Measurements from ENCODE around the gene ARHGAP31.
"Not testable (repeated sequence)": the region's sequence is repeated elsewhere in the genome, so short reads cannot be mapped to it uniquely, and the experiment has no call there.

Gene ARHGAP31

DNA sequence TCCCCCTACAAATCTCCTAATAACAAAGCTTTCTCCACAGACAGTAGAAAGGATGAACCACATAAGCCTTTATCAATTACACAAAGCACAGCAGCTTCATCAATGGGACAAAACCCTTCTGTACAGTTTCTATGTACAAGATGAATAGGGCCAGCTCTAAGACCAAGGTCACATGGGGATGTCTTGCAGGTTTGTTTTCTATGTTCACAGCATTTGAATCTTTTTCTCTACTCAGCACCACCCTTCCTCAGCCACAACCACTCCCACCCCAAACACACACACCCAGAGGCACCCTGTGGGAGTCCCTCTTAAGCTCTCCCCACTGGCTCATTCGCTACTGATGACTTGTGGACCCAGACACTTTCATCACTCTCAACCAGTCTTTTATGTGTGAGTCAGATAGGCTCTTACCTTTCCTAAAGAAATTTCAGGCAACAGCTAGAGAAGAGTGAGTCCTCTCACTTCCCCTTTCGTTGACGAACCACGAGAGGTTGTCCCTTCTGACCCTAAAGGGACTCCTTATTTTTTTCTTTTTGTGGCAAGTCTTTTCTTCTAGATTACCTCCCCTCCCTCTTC lies 57.9 kb downstream of the ARHGAP31 start:
- peak; percentile 7 for DNase-seq

DNA sequence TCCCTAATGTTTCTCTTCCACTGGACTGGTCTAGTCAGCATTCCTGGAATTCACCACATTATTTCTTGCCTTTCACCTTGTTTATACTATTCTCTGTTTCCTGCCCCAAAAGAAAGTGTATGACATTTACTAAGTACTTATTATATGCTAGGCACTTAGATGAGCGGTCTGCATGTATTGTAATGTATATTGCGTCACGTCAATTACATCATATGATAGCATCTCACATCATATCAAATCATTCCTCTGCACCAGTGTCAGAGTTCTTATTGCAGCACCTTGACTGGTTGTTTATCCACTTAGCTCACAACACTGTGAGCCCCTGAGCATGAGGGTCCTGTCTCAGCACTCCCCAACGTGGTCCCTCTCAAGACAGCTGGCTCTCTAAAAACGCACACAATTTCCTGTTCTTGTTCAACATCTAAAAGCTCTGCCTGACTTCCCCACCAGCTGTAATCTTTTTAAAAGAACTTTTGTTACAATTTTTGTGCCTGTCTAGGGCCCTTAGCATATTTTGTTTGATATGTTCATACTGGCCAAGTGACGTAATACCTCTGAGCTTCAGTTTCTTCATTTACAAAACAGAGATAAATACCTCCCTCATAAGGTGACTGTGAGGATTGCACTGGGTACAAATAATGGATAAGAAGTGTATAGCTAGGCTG lies 58.8 kb downstream of the ARHGAP31 start:
- DNase-seq: peak; percentile 62

- DNase-seq: not testable (repeated sequence)
Measured at GRCh38 chr3:119355608-119356007, 61.4 kb downstream of the ARHGAP31 start.

DNA sequence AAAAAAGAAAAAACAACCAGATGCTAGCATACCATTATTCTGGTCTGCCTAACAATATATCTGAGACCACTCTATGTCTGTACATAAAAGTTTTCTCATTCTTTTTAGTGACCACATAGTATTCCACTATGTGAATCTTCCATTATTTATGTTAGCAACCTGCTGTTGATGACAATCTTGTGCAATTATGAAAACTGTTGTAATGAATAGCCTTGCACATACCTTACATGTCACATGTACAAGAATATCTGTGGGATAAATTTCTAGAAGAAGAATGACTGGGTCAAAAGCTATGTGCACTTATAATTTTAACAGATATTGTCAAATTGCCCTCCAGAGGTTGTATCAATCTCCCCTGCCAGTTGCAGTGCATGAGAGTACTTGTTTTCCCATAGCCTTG lies 62.5 kb downstream of the ARHGAP31 start:
- no peak for DNase-seq

- no peak for DNase-seq
Measured at GRCh38 chr3:119357190-119357589, 63.0 kb downstream of the ARHGAP31 start.

DNA sequence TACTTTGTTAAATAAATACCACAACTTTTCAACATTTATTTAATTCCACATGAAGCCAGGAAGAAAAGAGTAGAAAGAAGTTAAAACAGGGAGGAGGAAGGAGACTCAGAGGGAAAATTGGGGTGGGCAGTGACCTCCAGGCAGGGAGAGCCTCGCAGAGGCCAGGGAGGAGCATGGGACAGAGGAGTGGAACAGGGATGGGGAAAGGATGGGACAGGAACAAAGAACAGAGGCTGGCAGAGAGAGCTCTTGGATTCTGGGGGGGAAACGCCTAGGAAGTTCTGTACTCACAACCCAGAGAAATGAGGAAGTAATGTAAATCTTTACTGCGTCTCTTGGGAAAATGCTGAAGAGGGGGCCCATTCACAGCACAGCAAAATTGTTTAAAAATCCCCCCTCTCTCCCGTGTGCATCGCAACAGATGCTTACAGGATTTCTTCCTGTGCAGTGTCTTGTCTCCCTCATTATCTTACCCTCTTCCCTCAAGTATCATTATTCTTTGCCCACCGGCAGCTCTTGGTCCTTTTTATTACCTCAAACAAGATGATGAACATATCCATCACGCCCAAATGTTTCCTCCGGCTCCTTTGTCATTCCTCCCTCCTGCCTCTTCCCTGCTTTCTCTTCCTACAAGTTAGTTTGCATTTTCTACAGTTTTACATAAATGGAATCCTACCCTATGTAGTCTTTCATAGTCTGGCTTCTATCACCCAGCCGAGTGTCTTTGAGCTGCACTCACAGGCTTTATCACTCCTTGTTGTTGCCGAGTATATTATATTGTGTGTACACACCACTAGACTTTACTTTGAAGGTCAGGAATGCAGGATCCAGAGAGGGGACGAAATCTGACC lies 65.5 kb downstream of the ARHGAP31 start:
- no peak for DNase-seq

DNA sequence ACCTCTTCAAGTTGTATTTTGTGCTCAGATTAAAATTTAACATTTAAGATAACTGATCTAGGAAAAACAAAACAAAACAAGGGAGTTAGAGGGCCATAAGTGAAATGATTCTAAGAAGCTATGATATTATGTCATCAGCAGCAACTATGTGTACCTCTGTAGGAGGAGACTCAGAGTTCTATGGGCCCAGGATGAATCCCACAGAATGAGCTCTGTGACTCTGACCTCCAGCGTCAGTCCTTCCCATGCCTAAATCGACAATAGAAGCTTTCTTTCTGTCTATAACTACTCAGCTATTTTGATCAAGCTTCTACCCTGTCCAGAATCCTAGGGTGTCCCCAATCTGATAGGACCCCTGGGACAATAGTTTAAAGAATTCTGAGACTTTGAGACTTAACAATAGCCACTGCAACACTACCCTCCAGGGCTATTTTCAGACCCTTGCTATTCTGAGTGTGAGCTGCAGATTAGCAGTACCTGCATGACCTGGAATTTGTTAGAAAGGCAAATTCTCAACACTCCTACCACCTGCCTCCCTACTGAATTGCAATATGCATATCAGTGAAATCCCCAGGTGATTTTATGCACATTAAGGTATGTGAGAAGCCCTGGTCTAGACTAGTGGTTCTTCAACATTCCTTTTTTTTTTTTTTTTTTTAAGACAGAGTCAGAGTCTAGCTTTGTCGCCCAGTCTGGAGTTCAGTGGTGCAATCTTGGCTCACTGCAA lies 66.7 kb downstream of the ARHGAP31 start:
- DNase-seq: no peak

GRCh38 chr3:119362010-119362409 lies 67.8 kb downstream of the ARHGAP31 start:
- DNase-seq: no peak

DNA sequence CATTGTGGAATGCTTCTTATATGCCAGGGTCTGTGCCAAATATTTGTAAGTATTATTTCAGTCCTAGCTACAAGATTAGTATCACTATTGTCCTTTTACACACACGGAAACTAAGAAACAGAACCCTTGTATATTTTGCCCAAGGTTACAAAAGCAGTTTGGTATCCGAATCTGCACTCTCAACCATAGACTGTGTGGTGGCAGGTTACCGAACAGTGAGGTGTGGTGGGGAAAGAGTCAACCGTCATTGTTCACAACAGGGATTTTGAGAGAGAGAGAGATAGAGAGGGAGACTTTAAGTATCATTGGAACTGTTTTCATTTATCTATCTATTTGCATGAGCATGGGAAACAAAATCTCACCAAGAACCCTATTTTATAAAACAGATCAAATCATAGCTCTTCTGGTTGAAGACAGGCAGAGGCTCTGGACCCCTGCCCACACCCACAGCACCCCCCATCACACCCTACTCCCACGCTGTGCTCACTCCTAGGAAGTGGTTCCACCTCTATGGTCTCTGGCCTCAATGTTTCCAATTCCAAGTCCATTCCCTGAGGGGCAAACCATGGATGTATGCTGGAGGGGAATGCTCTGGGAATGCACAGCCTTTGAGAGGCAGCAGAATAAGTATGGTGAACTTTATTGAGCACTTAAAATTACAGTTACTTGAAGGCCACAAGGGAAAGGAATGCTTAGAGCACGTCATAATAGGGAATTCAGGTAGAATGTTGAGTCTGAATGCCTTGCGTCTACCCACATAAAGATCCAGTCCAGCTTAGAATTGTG lies 69.0 kb downstream of the ARHGAP31 start:
- DNase-seq: no peak

DNA sequence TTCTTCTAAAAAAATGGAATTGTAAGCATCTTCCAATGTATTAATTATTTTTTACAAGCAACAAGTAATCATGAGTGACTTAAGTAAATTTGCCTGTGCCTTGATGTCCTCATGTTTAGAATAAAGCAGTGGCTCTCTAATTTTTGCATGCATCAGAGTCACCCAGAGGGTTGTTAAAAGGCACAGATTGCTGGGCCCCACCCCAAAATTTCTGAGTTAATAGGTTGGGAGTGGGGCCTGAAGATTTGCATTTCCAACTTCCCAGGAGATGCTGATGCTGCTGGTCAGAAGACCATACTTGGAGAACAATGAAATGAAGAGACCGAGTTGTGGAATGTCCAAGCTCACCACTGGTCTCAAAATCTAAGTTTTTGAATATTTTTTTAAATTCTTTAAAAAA lies 70.2 kb downstream of the ARHGAP31 start:
- no peak for DNase-seq

GRCh38 chr3:119365418-119365817 lies 71.2 kb downstream of the ARHGAP31 start:
- no peak for DNase-seq

DNA sequence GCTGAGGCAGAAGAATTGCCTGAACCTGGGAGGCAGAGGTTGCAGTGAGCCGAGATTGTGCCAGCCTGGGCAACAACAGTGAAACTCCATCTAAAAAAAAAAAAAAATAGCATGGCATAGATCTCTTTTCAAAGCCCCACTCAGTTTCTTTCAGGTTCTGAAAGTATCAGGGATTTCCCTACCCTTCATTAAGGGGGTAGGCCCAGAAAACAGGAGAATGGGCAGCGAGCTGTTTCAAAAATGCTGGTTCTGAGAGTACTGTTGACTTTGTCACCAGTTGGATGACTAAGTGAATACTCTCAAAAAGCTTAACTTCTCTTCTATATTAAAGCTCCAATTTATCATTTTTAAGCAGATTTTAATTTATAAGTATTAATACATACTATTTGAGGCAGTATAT lies 72.8 kb downstream of the ARHGAP31 start:
- DNase-seq: no peak

- DNase-seq: no peak
Measured at GRCh38 chr3:119368298-119368697, 74.1 kb downstream of the ARHGAP31 start.

GRCh38 chr3:119371786-119372185 lies 77.6 kb downstream of the ARHGAP31 start:
- DNase-seq: not testable (repeated sequence)

- no peak for DNase-seq
Measured at GRCh38 chr3:119375106-119375505, 80.9 kb downstream of the ARHGAP31 start.

GRCh38 chr3:119375510-119375909 lies 81.3 kb downstream of the ARHGAP31 start:
- no peak for DNase-seq

GRCh38 chr3:119376758-119377157 lies 82.6 kb downstream of the ARHGAP31 start:
- DNase-seq: no peak

GRCh38 chr3:119378259-119378803 lies 84.1 kb downstream of the ARHGAP31 start:
- DNase-seq: no peak

GRCh38 chr3:119380697-119381096 lies 86.5 kb downstream of the ARHGAP31 start:
- peak; percentile 14 for DNase-seq

- DNase-seq: no peak
Measured at GRCh38 chr3:119382134-119382533, 88.0 kb downstream of the ARHGAP31 start.

DNA sequence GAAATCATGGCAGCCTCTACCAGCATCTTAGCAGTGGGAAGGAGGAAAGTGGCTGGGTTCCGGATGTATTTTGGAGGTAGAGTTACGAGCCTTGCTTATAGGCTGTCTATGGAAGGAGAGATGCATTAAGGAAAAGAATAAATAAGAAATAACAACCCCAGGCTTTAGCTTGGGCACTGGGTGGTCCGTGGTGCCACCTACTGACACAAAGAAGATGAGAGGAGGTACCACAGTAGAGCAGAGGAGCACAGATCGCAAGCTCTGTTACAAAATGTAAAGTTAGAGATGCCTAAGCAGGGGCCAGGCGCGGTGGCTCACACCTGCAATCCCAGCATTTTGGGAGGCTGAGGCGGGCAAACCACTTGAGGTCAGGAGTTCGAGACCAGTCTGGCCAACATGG lies 94.4 kb downstream of the ARHGAP31 start:
- no peak for DNase-seq

- DNase-seq: no peak
Measured at GRCh38 chr3:119395923-119396358, 101.8 kb downstream of the ARHGAP31 start.
